Trophoblast cell (in vitro differentiated cells and primary cell): ENCODE data around the gene FTSJ1.
"Not testable (repeated sequence)": the region's sequence is repeated elsewhere in the genome, so short reads cannot be mapped to it uniquely, and the experiment has no call there.

Experiments
- DNase-seq, 2 donors: peaks; one replicate each; pipeline ENCODE4 v3.0.0-alpha.2; 2016
- H2AFZ ChIP-seq: 2 replicates; pipeline ENCODE4 v1.6.1; 2013; ENCODE audit warnings: low read length, moderate library complexity, mild to moderate bottlenecking; ENCODE audit not compliant: insufficient read depth, poor library complexity
- H2AK5ac ChIP-seq: 2 replicates; pipeline ENCODE4 v1.6.1; 2013; ENCODE audit warnings: mild to moderate bottlenecking, low read length
- H2BK120ac ChIP-seq: 2 replicates; pipeline ENCODE4 v1.6.1; 2013; ENCODE audit warnings: low read length, mild to moderate bottlenecking, moderate library complexity; ENCODE audit not compliant: insufficient read depth, poor library complexity
- H2BK12ac ChIP-seq: 2 replicates; pipeline ENCODE4 v1.6.1; 2013; ENCODE audit warnings: mild to moderate bottlenecking, low read length, moderate library complexity
- H2BK5ac ChIP-seq: 2 replicates; pipeline ENCODE4 v1.6.1; 2013; ENCODE audit warnings: low read length, low read depth, moderate library complexity, mild to moderate bottlenecking; ENCODE audit not compliant: poor library complexity
- H3K14ac ChIP-seq: 2 replicates; pipeline ENCODE4 v1.6.1; 2013; ENCODE audit warnings: mild to moderate bottlenecking, low read length
- H3K18ac ChIP-seq: 2 replicates; pipeline ENCODE4 v1.6.1; 2013; ENCODE audit warnings: mild to moderate bottlenecking, low read length
- H3K23ac ChIP-seq: 2 replicates; pipeline ENCODE4 v1.6.1; 2013; ENCODE audit warnings: low read length
- H3K27ac ChIP-seq: 2 replicates; pipeline ENCODE4 v1.5.1; 2013; ENCODE audit warnings: low read depth, mild to moderate bottlenecking, inconsistent platforms, low read length, moderate library complexity
- H3K27me3 ChIP-seq: 2 replicates; pipeline ENCODE4 v1.6.1; 2013; ENCODE audit warnings: inconsistent platforms, mild to moderate bottlenecking, low read length, moderate library complexity; ENCODE audit not compliant: insufficient read depth
- H3K36me3 ChIP-seq, 2 experiments: 1 replicate in 1 of 2; 2 replicates in 1 of 2; pipeline ENCODE4 v1.6.1; 2013; ENCODE audit warnings: low read length in 2 of 2, mild to moderate bottlenecking in 2 of 2, moderate library complexity in 1 of 2; ENCODE audit not compliant: insufficient read depth in 2 of 2, control insufficient read depth in 1 of 2
- H3K4ac ChIP-seq: 2 replicates; pipeline ENCODE4 v1.6.1; 2013; ENCODE audit warnings: low read depth, mild to moderate bottlenecking, low read length, moderate library complexity
- H3K4me1 ChIP-seq, 2 experiments: 1 replicate in 1 of 2; 2 replicates in 1 of 2; pipeline ENCODE4 v1.6.1; 2013; ENCODE audit warnings: low read length in 2 of 2, mild to moderate bottlenecking in 2 of 2, moderate library complexity in 1 of 2; ENCODE audit not compliant: insufficient read depth in 2 of 2, control insufficient read depth in 1 of 2
- H3K4me2 ChIP-seq: 2 replicates; pipeline ENCODE4 v1.6.1; 2013; ENCODE audit warnings: inconsistent platforms, mild to moderate bottlenecking, low read length, moderate library complexity
- H3K4me3 ChIP-seq: 2 replicates; pipeline ENCODE4 v1.5.1; 2013; ENCODE audit warnings: mild to moderate bottlenecking, low read depth, low read length, inconsistent platforms
- H3K79me1 ChIP-seq: one replicate; pipeline ENCODE4 v1.6.1; 2013; ENCODE audit warnings: low read length
- H3K79me2 ChIP-seq: 2 replicates; pipeline ENCODE4 v1.6.1; 2013; ENCODE audit warnings: low read length, mild to moderate bottlenecking; ENCODE audit not compliant: control insufficient read depth, insufficient read depth, poor library complexity
- H3K9ac ChIP-seq: 2 replicates; pipeline ENCODE4 v1.6.1; 2013; ENCODE audit warnings: mild to moderate bottlenecking, low read length
- H3K9me3 ChIP-seq: 2 replicates; pipeline ENCODE4 v1.6.1; 2013; ENCODE audit warnings: low read depth, mild to moderate bottlenecking, control low read depth, inconsistent platforms, low read length; ENCODE audit not compliant: insufficient read depth
- H4K12ac ChIP-seq: 2 replicates; pipeline ENCODE4 v1.6.1; 2013; ENCODE audit warnings: low read depth, mild to moderate bottlenecking, low read length, moderate library complexity
- H4K8ac ChIP-seq: 2 replicates; pipeline ENCODE4 v1.6.1; 2013; ENCODE audit warnings: low read depth, mild to moderate bottlenecking, low read length, moderate library complexity
- H4K91ac ChIP-seq: one replicate; pipeline ENCODE4 v1.6.1; 2013; ENCODE audit warnings: low read depth, mild to moderate bottlenecking, low read length, moderate library complexity
- WGBS: extraction: QIAGEN DNeasy Blood & Tissue Kit; methylation state at CpG from one replicate; pipeline ENCODE4 v1.1.7; 2013; ENCODE audit warnings: missing lambda C conversion rate; ENCODE audit not compliant: insufficient read length, insufficient coverage; ENCODE audit errors: extremely low coverage; 5-methylcytosine and 5-hydroxymethylcytosine counted together

FTSJ1 gene

DNA sequence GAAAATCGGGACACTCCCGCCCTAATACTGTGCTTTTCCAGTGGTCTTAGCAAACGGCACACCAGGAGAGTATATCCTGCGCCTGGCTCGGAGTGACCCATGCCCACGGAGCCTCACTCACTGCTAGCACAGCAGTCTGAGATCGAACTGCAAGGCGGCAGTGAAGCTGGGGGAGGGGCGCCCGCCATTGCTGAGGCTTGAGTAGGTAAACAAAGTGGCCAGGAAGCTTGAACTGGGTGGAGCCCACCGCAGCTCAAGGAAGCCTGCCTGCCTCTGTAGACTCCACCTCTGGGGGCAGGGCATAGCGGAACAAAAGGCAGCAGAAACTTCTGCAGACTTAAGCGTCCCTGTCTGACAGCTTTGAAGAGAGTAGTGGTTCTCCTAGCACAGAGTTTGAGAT is 42.3 kb upstream of the FTSJ1 start:
- not testable (repeated sequence) for H2AFZ ChIP-seq, H3K79me1 ChIP-seq, H4K8ac ChIP-seq, H4K12ac ChIP-seq, H3K9me3 ChIP-seq, H3K36me3 ChIP-seq, H3K27ac ChIP-seq, H2BK5ac ChIP-seq, H3K23ac ChIP-seq, H3K4me3 ChIP-seq, H2BK12ac ChIP-seq, H3K4me2 ChIP-seq, H3K4ac ChIP-seq, H3K4me1 ChIP-seq, H3K9ac ChIP-seq, H3K27me3 ChIP-seq, H2AK5ac ChIP-seq, H2BK120ac ChIP-seq, H4K91ac ChIP-seq, H3K79me2 ChIP-seq, DNase-seq, H3K18ac ChIP-seq, H3K14ac ChIP-seq
- WGBS, result no CpG with 5 or more reads among the region's 13 CpGs

DNA sequence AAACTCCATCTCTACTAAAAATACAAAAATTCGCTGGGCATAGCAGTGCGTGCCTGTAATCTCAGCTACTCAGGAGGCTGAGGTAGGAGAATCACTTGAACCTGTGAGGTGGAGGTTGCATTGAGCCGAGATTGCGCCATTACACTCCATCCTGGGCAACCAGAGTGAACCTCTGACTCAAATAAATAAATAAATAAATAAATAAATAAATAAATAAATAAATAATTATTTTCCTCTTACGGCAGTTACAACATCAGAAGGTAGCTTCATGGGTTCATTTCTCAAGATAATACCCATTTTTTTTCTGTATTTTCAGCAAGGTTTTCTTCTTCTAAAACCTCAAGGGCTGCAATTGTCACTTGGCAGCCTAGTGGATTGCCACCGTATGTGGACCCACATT is 28.8 kb upstream of the FTSJ1 start:
- H3K9ac ChIP-seq, H2BK5ac ChIP-seq, H3K4me2 ChIP-seq, H3K4me1 ChIP-seq, H3K14ac ChIP-seq, H3K27ac ChIP-seq, H4K91ac ChIP-seq, H3K79me2 ChIP-seq, H2BK120ac ChIP-seq, H2AFZ ChIP-seq, H3K79me1 ChIP-seq, DNase-seq, H3K27me3 ChIP-seq, H2AK5ac ChIP-seq, H3K4me3 ChIP-seq, H3K36me3 ChIP-seq, H3K18ac ChIP-seq, H4K12ac ChIP-seq, H3K4ac ChIP-seq, H2BK12ac ChIP-seq, H3K9me3 ChIP-seq, H3K23ac ChIP-seq, H4K8ac ChIP-seq: not testable (repeated sequence)
- WGBS, result no CpG with 5 or more reads among the region's 6 CpGs

DNA sequence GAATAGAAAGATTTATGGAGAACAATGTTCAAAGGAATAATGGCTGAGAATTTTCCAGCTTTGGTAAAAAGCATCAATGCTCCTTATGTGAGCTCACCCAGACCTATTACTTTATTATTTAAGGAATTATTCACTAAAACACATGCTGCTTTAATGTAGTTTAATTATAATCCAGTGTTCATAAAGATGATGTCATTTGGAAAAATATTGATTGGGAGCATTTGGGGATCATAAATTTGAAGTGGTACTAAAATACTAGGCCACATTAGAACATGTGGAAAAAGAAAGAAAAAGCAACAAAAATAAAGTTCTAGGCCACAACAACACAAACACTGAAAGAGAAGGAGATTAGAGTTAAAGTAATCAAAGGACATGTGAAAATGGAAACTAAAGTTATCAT is 25.9 kb upstream of the FTSJ1 start:
- H2AK5ac ChIP-seq, result no peak overlapping the region
- no peak overlapping the region for H4K12ac ChIP-seq
- no peak overlapping the region for H3K4me3 ChIP-seq
- H2BK12ac ChIP-seq, result no peak overlapping the region
- no peak overlapping the region for H3K4me2 ChIP-seq
- no peak for DNase-seq
- no peak overlapping the region for H3K9ac ChIP-seq
- no peak overlapping the region for H2BK5ac ChIP-seq
- no peaks in the 10 kb centered on the region for H3K79me1 ChIP-seq
- H3K14ac ChIP-seq, result no peak overlapping the region
- no peak overlapping the region for H3K23ac ChIP-seq
- no peak overlapping the region for H4K91ac ChIP-seq
- H3K27ac ChIP-seq, result no peak overlapping the region
- H3K9me3 ChIP-seq, result no peaks in the 10 kb centered on the region
- no peak overlapping the region for H3K18ac ChIP-seq
- no peaks in the 10 kb centered on the region for H3K4me1 ChIP-seq
- H3K36me3 ChIP-seq, result no peaks in the 10 kb centered on the region
- H3K27me3 ChIP-seq, result no peaks in the 10 kb centered on the region
- no peak overlapping the region for H4K8ac ChIP-seq
- no peak overlapping the region for H2AFZ ChIP-seq
- no peak overlapping the region for H3K4ac ChIP-seq
- H2BK120ac ChIP-seq, result no peak overlapping the region
- no peaks in the 10 kb centered on the region for H3K79me2 ChIP-seq

DNA sequence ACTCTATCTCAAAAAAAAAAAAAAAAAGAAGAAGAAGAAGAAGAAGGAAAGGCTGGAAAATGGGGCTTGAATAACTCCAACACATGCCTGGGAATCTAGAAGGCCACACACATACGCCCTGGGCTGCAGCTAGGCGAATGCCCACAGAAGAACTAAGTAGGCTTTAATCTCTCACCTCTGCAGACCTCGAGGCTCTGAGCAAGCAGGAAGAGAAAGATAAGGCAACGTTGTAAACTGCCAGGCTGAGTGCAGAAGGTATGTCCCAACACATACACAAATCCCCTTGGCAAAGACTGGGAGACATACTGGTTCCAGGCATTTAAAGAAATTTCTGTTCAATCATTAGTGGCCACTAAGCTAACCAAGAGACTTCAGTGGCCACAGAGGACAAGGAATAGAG is 24.3 kb upstream of the FTSJ1 start:
- Histone ChIP-seq H3K23ac (no peak overlapping the region), H2BK12ac (no peak overlapping the region), H4K12ac (no peak overlapping the region), H3K4me1 (no peaks in the 10 kb centered on the region), H3K79me1 (no peaks in the 10 kb centered on the region), H2AK5ac (no peak overlapping the region), H3K9ac (no peak overlapping the region), H4K8ac (no peak overlapping the region), H3K18ac (no peak overlapping the region), H3K27me3 (no peaks in the 10 kb centered on the region), H3K27ac (no peak overlapping the region), H3K36me3 (no peaks in the 10 kb centered on the region), H3K4me2 (no peak overlapping the region), H2AFZ (no peak overlapping the region), H2BK5ac (no peak overlapping the region), H3K4ac (no peak overlapping the region), H4K91ac (no peak overlapping the region), H3K79me2 (no peaks in the 10 kb centered on the region), H2BK120ac (no peak overlapping the region), H3K4me3 (no peak overlapping the region), H3K9me3 (no peaks in the 10 kb centered on the region), H3K14ac (no peak overlapping the region)
- DNase-seq, result no peak
- no CpG with 5 or more reads among the region's 4 CpGs for WGBS
